ENCODE measurements around the gene SRSF4.

DNA sequence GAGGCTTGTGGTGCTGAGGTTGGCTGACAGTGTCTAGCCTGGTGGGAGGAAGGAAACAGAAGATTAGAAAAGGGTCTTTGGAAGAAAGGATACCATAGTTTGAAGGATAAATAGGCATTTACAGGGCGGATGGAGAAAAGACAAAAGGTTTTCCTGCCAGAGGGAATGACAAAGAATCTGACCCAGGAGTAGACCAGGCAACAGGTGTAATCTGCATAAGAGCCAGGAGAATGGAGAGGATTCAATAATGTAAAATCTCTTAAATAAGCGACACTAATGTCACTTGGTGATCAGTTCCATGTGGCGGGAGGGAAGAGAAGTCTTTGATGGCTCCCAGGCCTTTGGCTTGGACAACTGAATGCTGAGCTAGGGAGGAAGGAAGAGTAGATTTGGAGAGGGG lies 39.6 kb upstream of the SRSF4 start:
- TF ChIP-seq CTCF (conservative IDR thresholded peaks at IDR 0.05 in 1 of 2, IDR thresholded peaks at IDR 0.05 in 1 of 2; ENCODE audit: extremely low read depth in 1 of 2, insufficient read depth in 1 of 2, low read depth in 1 of 2, low read length in 2 of 2) (no peak), EZH2 (IDR thresholded peaks at IDR 0.05; ENCODE audit: borderline replicate concordance, low read length) (no peak)

All from mammary epithelial cell (primary cell).